HCT116 (cell line): Measurements from ENCODE around the gene RPL39L.

ENCODE experiments used
- EZH2 ChIP-seq: fragments of 200-600 bp; sonication (generic); IDR thresholded peaks from 2 replicates; pipeline ENCODE4 v1.6.1; 2017; ENCODE audit warnings: antibody characterized with exemption, mixed run types
- JUND ChIP-seq: IDR thresholded peaks from 2 replicates; pipeline ENCODE4 v1.6.1; 2012
- POLR2A ChIP-seq: IDR thresholded peaks from 2 replicates; pipeline ENCODE4 v1.7.0; 2011; ENCODE audit warnings: borderline replicate concordance; ENCODE audit not compliant: insufficient read depth, insufficient read length; ENCODE audit errors: extremely low read depth
- SRF ChIP-seq: IDR thresholded peaks from 2 replicates; pipeline ENCODE4 v1.6.1; 2012; ENCODE audit warnings: low read depth
- TF ChIP-seq, protein P1 (sequence below), 3 experiments: fragments of 200-600 bp in 1 of 3; sonication (generic) in 1 of 3; IDR thresholded peaks in 2 of 3; conservative IDR thresholded peaks in 1 of 3; 2 replicates each; pipeline ENCODE4 v1.5.1; 2012 to 2017; ENCODE audit warnings: low read depth in 2 of 3, low read length in 2 of 3, antibody characterized with exemption in 1 of 3, borderline replicate concordance in 1 of 3, control low read depth in 1 of 3, mild to moderate bottlenecking in 1 of 3, mixed read lengths in 1 of 3, mixed run types in 1 of 3, moderate library complexity in 1 of 3; ENCODE audit not compliant: insufficient read depth in 1 of 3
- TF ChIP-seq, protein P2 (sequence below): IDR thresholded peaks from 2 replicates; pipeline ENCODE4 v1.6.1; 2011; ENCODE audit warnings: mild to moderate bottlenecking, low read length, moderate library complexity; ENCODE audit not compliant: insufficient replicate concordance; ENCODE audit errors: extremely low read depth

DNA sequence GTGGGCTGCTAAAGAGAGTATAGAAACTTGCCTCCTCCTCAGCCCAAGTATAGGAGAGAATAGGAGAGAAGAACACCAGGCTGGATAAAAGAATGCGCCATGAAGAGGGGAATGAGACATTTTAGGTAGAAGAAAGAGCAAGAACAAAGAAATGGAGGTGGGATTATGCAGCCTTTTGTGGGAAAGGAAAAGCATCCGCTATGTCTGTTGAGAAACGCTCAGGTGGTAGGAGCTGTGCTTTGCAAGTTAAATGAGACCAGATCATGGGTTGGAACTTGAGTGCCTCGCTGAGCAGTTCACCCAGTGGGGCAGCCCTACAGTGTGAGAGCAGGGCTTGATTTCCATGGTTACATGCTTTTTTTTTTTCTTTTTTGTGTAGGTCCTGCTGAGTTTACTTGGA is 46.5 kb upstream of the RPL39L start:
- no peak for TF ChIP-seq JUND
- TF ChIP-seq, protein P1, sequence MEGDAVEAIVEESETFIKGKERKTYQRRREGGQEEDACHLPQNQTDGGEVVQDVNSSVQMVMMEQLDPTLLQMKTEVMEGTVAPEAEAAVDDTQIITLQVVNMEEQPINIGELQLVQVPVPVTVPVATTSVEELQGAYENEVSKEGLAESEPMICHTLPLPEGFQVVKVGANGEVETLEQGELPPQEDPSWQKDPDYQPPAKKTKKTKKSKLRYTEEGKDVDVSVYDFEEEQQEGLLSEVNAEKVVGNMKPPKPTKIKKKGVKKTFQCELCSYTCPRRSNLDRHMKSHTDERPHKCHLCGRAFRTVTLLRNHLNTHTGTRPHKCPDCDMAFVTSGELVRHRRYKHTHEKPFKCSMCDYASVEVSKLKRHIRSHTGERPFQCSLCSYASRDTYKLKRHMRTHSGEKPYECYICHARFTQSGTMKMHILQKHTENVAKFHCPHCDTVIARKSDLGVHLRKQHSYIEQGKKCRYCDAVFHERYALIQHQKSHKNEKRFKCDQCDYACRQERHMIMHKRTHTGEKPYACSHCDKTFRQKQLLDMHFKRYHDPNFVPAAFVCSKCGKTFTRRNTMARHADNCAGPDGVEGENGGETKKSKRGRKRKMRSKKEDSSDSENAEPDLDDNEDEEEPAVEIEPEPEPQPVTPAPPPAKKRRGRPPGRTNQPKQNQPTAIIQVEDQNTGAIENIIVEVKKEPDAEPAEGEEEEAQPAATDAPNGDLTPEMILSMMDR (IDR thresholded peaks at IDR 0.05 in 2 of 3, conservative IDR thresholded peaks at IDR 0.05 in 1 of 3; ENCODE audit: borderline replicate concordance in 1 of 3, insufficient read depth in 1 of 3, low read depth in 2 of 3, low read length in 2 of 3), result no peak
- no peak for TF ChIP-seq EZH2
- no peak for TF ChIP-seq POLR2A
- TF ChIP-seq, protein P2, sequence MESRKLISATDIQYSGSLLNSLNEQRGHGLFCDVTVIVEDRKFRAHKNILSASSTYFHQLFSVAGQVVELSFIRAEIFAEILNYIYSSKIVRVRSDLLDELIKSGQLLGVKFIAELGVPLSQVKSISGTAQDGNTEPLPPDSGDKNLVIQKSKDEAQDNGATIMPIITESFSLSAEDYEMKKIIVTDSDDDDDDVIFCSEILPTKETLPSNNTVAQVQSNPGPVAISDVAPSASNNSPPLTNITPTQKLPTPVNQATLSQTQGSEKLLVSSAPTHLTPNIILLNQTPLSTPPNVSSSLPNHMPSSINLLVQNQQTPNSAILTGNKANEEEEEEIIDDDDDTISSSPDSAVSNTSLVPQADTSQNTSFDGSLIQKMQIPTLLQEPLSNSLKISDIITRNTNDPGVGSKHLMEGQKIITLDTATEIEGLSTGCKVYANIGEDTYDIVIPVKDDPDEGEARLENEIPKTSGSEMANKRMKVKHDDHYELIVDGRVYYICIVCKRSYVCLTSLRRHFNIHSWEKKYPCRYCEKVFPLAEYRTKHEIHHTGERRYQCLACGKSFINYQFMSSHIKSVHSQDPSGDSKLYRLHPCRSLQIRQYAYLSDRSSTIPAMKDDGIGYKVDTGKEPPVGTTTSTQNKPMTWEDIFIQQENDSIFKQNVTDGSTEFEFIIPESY, result no peak
- no peak for TF ChIP-seq SRF
